Coronary artery (tissue), 2 donors: ENCODE results near the gene DIP2C.
"Not testable (repeated sequence)": the region's sequence is repeated elsewhere in the genome, so short reads cannot be mapped to it uniquely, and the experiment has no call there.

Experiments used
- DNase-seq: peaks from one replicate; pipeline ENCODE4 v3.0.0-alpha.2; 2017; ENCODE audit warnings: low spot score
- H3K27ac ChIP-seq, 2 donors: fragments of 200-600 bp; sonication (generic); one replicate each; pipeline ENCODE4 v1.5.1; 2016 to 2019
- H3K4me3 ChIP-seq: fragments of 200-600 bp; sonication (generic); 2 replicates; pipeline ENCODE4 v1.5.1; 2016; ENCODE audit warnings: mild to moderate bottlenecking, moderate library complexity
- CTCF ChIP-seq: fragments of 200-600 bp; sonication (generic); IDR thresholded peaks from one replicate; pipeline ENCODE4 v1.5.1; 2019; ENCODE audit warnings: antibody characterized with exemption

Gene DIP2C

GRCh38 chr10:536935-537334 is 152.5 kb downstream of the DIP2C start:
- no peak for TF ChIP-seq CTCF
- DNase-seq, result no peak
- Histone ChIP-seq H3K27ac (no peak overlapping the region), H3K4me3 (no peak overlapping the region)

GRCh38 chr10:536371-536925 is 153.0 kb downstream of the DIP2C start:
- TF ChIP-seq CTCF, result no peak
- Histone ChIP-seq H3K4me3 (no peak overlapping the region), H3K27ac (no peak overlapping the region)
- no peak for DNase-seq

GRCh38 chr10:535952-536351 is 153.5 kb downstream of the DIP2C start:
- no peak for TF ChIP-seq CTCF
- Histone ChIP-seq H3K27ac (no peak overlapping the region), H3K4me3 (no peak overlapping the region)
- DNase-seq, result no peak

- Histone ChIP-seq H3K27ac (no peak overlapping the region), H3K4me3 (no peak overlapping the region)
- DNase-seq, result no peak
- no peak for TF ChIP-seq CTCF
Measured at GRCh38 chr10:535051-535450, 154.4 kb downstream of the DIP2C start.

- Histone ChIP-seq H3K27ac (no peak overlapping the region), H3K4me3 (no peak overlapping the region)
- DNase-seq, result no peak
- no peak for TF ChIP-seq CTCF
Measured at GRCh38 chr10:534047-534566, 155.4 kb downstream of the DIP2C start.

GRCh38 chr10:533611-534010 is 155.9 kb downstream of the DIP2C start:
- Histone ChIP-seq H3K27ac (no peak overlapping the region), H3K4me3 (no peak overlapping the region)
- no peak for TF ChIP-seq CTCF
- no peak for DNase-seq

GRCh38 chr10:533186-533585 is 156.3 kb downstream of the DIP2C start:
- H3K27ac ChIP-seq, result no peak overlapping the region
- no peak for TF ChIP-seq CTCF
- H3K4me3 ChIP-seq, result no peak overlapping the region
- DNase-seq, result no peak

- not testable (repeated sequence) for H3K27ac ChIP-seq, DNase-seq, H3K4me3 ChIP-seq
Measured at GRCh38 chr10:532331-532730, 157.1 kb downstream of the DIP2C start.
